Neural cell (in vitro differentiated cells): ENCODE measurements around the gene GAB2.

Experiments
- CTCF ChIP-seq: fragments of 450-650 bp; IDR thresholded peaks from 2 replicates; pipeline ENCODE4 v1.5.1; 2014; ENCODE audit warnings: antibody characterized with exemption, mild to moderate bottlenecking, moderate library complexity; ENCODE audit not compliant: poor library complexity, severe bottlenecking
- EP300 ChIP-seq: fragments of 450-650 bp; conservative IDR thresholded peaks from 2 replicates; pipeline ENCODE4 v1.6.1; 2014; ENCODE audit warnings: antibody characterized with exemption, mild to moderate bottlenecking, moderate library complexity; ENCODE audit not compliant: poor library complexity, severe bottlenecking
- EZH2 ChIP-seq: fragments of 200-600, 300-800 bp; shearing (Covaris generic), sonication (generic); IDR thresholded peaks from 2 replicates; pipeline ENCODE4 v1.6.1; 2014; ENCODE audit warnings: antibody characterized with exemption, low read length, borderline replicate concordance, mild to moderate bottlenecking; ENCODE audit not compliant: insufficient read depth, poor library complexity, severe bottlenecking
- MXI1 ChIP-seq: fragments of 450-650 bp; conservative IDR thresholded peaks from 2 replicates; pipeline ENCODE4 v1.6.1; 2014; ENCODE audit warnings: antibody characterized with exemption, mild to moderate bottlenecking; ENCODE audit not compliant: poor library complexity, severe bottlenecking
- POLR2AphosphoS5 ChIP-seq: IDR thresholded peaks from 2 replicates; pipeline ENCODE4 v1.6.1; 2012
- TF ChIP-seq, protein P1 (sequence below): IDR thresholded peaks from 2 replicates; pipeline ENCODE4 v1.6.1; 2012; ENCODE audit warnings: borderline replicate concordance

DNA sequence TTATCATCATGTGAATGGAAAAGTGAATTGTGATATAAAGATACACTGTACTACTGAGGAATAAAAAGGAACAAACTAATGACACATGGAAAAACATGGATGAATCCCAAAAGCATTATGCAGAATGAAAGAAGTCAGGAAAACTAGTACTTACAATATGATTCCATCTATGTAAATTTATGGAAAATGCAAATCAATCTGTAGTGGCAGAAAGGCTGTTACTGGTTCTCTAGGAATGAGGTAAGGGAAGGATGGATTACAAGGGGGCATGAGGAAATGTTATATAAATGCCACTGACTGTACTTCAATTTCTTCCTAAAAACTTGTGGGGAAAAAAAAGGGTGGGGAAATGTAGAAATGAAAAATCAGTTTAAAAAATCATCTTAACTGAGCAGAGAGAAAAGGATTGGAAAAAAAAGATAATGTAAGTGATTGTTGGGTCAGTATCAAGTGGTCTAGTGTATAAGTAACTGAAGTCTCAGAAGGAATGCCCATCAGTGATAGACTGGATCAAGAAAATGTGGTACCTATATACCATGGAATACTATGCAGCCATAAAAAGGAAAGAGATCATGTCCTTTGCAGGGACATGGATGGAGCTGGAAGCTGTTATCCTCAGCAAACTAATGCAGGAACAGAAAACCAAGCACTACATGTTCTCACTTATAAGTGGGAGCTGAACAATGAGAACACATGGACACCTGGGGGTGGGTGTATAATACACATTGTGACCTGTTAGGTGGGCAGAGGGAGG is 180.2 kb downstream of the GAB2 start:
- TF ChIP-seq EP300 (no peak), POLR2AphosphoS5 (no peak), EZH2 (no peak), CTCF (no peak), MXI1 (no peak)
- TF ChIP-seq, protein P1, sequence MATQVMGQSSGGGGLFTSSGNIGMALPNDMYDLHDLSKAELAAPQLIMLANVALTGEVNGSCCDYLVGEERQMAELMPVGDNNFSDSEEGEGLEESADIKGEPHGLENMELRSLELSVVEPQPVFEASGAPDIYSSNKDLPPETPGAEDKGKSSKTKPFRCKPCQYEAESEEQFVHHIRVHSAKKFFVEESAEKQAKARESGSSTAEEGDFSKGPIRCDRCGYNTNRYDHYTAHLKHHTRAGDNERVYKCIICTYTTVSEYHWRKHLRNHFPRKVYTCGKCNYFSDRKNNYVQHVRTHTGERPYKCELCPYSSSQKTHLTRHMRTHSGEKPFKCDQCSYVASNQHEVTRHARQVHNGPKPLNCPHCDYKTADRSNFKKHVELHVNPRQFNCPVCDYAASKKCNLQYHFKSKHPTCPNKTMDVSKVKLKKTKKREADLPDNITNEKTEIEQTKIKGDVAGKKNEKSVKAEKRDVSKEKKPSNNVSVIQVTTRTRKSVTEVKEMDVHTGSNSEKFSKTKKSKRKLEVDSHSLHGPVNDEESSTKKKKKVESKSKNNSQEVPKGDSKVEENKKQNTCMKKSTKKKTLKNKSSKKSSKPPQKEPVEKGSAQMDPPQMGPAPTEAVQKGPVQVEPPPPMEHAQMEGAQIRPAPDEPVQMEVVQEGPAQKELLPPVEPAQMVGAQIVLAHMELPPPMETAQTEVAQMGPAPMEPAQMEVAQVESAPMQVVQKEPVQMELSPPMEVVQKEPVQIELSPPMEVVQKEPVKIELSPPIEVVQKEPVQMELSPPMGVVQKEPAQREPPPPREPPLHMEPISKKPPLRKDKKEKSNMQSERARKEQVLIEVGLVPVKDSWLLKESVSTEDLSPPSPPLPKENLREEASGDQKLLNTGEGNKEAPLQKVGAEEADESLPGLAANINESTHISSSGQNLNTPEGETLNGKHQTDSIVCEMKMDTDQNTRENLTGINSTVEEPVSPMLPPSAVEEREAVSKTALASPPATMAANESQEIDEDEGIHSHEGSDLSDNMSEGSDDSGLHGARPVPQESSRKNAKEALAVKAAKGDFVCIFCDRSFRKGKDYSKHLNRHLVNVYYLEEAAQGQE, result no peak
